ENCODE measurements around the gene SPEG.

DNA sequence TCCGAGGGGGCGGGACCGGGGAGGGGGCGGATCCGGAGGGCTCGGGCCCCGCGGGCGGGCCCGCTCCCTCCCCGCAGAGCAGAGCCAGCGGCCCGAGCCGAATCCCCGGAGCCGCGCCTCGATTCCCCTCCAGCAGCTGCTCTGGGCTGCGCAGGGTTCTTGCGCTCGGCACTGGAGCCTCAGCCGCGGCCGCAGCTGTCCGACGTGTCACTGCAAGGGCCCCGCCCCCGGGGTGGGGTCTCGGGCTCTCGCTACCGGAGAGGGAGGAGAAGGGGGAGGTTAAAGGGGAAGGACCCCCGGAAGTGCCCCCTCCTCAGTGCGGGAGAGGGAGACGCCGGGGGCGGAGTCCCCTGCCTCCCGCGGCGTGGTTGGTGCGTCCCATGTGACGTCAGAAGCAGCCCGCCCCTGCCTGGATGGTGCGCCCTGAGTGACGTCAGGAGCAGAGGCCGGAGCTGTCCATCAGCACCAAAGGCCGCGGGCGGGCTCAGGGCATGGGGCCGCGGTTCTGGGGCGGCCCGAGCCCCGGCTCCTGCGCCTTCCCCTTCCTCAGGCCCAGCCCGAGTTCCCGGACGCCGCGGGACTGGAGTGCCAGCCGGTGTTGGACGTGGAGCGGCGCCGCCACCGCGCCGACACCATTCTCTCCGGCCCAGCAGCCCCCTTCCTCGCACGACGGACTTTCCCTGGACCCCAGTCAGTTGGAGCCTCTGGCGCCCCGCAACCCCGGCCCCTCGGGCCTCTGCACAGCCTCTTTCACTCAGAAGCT lies 109.1 kb downstream of the SPEG start, which contains the start of the genes CHPF and TMEM198:
- TF ChIP-seq EZH2 (IDR thresholded peaks at IDR 0.05): no peak
- peak; percentile 36; the same call in 1 of the 2 replicates for TF ChIP-seq POLR2AphosphoS5 (IDR thresholded peaks at IDR 0.05; ENCODE audit: borderline replicate concordance, low read depth, low read length)

Data from SK-N-MC (cell line).